RWPE1 (cell line): ENCODE measurements around the gene EEF1B2.
A peak's percentile ranks its signal among the peaks of the same experiment; 100 is the strongest.
"Not testable (repeated sequence)": the region's sequence is repeated elsewhere in the genome, so short reads cannot be mapped to it uniquely, and the experiment has no call there.

Experiments used
- CTCF ChIA-PET: fragments of 350-600 bp; sonication (Branson Sonifier 250); formaldehyde crosslinking; extraction: SDS; loops from one replicate; lab custom pipeline; 2021; lab: Yijun Ruan, JAX
- POLR2A ChIA-PET: fragments of 400-600 bp; formaldehyde crosslinking; extraction: SDS; loops from one replicate; lab custom pipeline; 2020; ENCODE audit warnings: antibody characterized with exemption; ENCODE audit not compliant: low non-redundant PET; lab: Yijun Ruan, JAX
- DNase-seq: peaks from one replicate; pipeline ENCODE4 v3.0.0; 2012; ENCODE audit warnings: low spot score
- H3K27ac ChIP-seq: fragments of 450-650 bp; 2 replicates; pipeline ENCODE4 v1.5.1; 2017
- CTCF ChIP-seq: fragments of 450-650 bp; conservative IDR thresholded peaks from 2 replicates; pipeline ENCODE4 v1.5.1; 2017; ENCODE audit warnings: low read depth, mild to moderate bottlenecking

Gene EEF1B2

GRCh38 chr2:206201075-206201848, 41.6 kb downstream of the EEF1B2 start:
- no peak overlapping the region for H3K27ac ChIP-seq
- ChIA-PET POLR2A (no interaction called here), CTCF (interaction anchor here (0.7 kb wide), 1 partner anchor 1026 kb away, joined by 3 read pairs; no protein-coding TSS in a partner anchor)
- DNase-seq: no peak
- TF ChIP-seq CTCF: no peak

GRCh38 chr2:206202446-206202845, 42.8 kb downstream of the EEF1B2 start:
- CTCF ChIA-PET: no interaction called here
- no peak for TF ChIP-seq CTCF
- POLR2A ChIA-PET: no interaction called here
- H3K27ac ChIP-seq: no peak overlapping the region
- no peak for DNase-seq

- no peak for TF ChIP-seq CTCF
- no peak for DNase-seq
- ChIA-PET POLR2A (no interaction called here), CTCF (no interaction called here)
- H3K27ac ChIP-seq: no peak overlapping the region
These were observed 43.6 kb downstream of the EEF1B2 start for GRCh38 chr2:206203331-206203730.

- no peak overlapping the region for H3K27ac ChIP-seq
- TF ChIP-seq CTCF: no peak
- CTCF ChIA-PET: no interaction called here
- no peak for DNase-seq
- POLR2A ChIA-PET: no interaction called here
These were observed 45.0 kb downstream of the EEF1B2 start for GRCh38 chr2:206204710-206205109.

- CTCF ChIA-PET, DNase-seq, H3K27ac ChIP-seq, POLR2A ChIA-PET: not testable (repeated sequence)
These were observed 47.6 kb downstream of the EEF1B2 start for GRCh38 chr2:206207316-206207715.

- CTCF ChIA-PET: no interaction called here
- no peak for DNase-seq
- no peak overlapping the region for H3K27ac ChIP-seq
- POLR2A ChIA-PET: no interaction called here
- TF ChIP-seq CTCF: no peak
These were observed 49.2 kb downstream of the EEF1B2 start for GRCh38 chr2:206208900-206209299.

- DNase-seq: peak; percentile 69
- H3K27ac ChIP-seq: no peak overlapping the region; the same call in 1 of the 2 replicates
- POLR2A ChIA-PET: interaction anchor here (0.5 kb wide), 1 partner anchor 1213 kb away, joined by 4 read pairs; no protein-coding TSS in a partner anchor
These were observed 52.1 kb downstream of the EEF1B2 start for GRCh38 chr2:206211657-206212255.

More at GRCh38 chr2:206211657-206212255, 52.1 kb downstream of the EEF1B2 start:
- no peak for TF ChIP-seq CTCF
- CTCF ChIA-PET: interaction anchor here (0.6 kb wide), 1 partner anchor 13 kb away, joined by 3 read pairs; no protein-coding TSS in a partner anchor
